Neural crest cell (in vitro differentiated cells): ENCODE data around the gene PRKCD. TPM values are rescaled to one million over a fixed set of nuclear protein-coding genes. Genes with fewer than 3 reads are reported as not detected.

Experiments used
- DNase-seq: peaks from one replicate; pipeline ENCODE4 v3.0.0; 2021; ENCODE audit warnings: low read depth, mixed read lengths, low spot score
- H3K27ac Mint-ChIP-seq: one replicate; pipeline ENCODE4 v1.8.0; 2021; ENCODE audit warnings: mild to moderate bottlenecking, mixed read lengths; ENCODE audit not compliant: unreplicated experiment
- H3K27me3 Mint-ChIP-seq: 2 replicates; pipeline ENCODE4 v1.8.0; 2021; ENCODE audit warnings: low read depth, mild to moderate bottlenecking, mixed read lengths
- H3K36me3 Mint-ChIP-seq: 2 replicates; pipeline ENCODE4 v1.8.0; 2021; ENCODE audit warnings: low read depth, mild to moderate bottlenecking, mixed read lengths
- H3K4me1 Mint-ChIP-seq: 2 replicates; pipeline ENCODE4 v1.8.0; 2021; ENCODE audit warnings: mixed read lengths
- H3K4me3 Mint-ChIP-seq: one replicate; pipeline ENCODE4 v1.8.0; 2021; ENCODE audit warnings: mild to moderate bottlenecking, mixed read lengths
- H3K9me3 Mint-ChIP-seq: 2 replicates; pipeline ENCODE4 v1.8.0; 2021; ENCODE audit warnings: mixed read lengths
- CTCF ChIP-seq: fragments of 200-600 bp; sonication (generic); conservative IDR thresholded peaks from 2 replicates; pipeline ENCODE4 v1.5.0; 2021; ENCODE audit warnings: antibody characterized with exemption, mild to moderate bottlenecking
- total RNA-seq: library from RNA; stranded (reverse); gene quantifications from 2 replicates; pipeline ENCODE4 v1.2.1, GENCODE V29; 2021

The PRKCD gene
- total RNA-seq, 1 donor from 2014 or later: 10.8 TPM

- DNase-seq: no peak
- no peak for TF ChIP-seq CTCF
- Mint-ChIP-seq H3K4me3 (no peak overlapping the region), H3K27ac (no peak overlapping the region), H3K36me3 (no peaks in the 10 kb centered on the region), H3K9me3 (no peaks in the 10 kb centered on the region), H3K27me3 (no peaks in the 10 kb centered on the region), H3K4me1 (peaks cover 13% of the 10 kb centered on the region)
These were observed 22.5 kb downstream of the PRKCD start for GRCh38 chr3:53183514-53183913.

- no peak for DNase-seq
- no peak overlapping the region for H3K4me3 Mint-ChIP-seq
- H3K27me3 Mint-ChIP-seq: no peaks in the 10 kb centered on the region
- H3K27ac Mint-ChIP-seq: no peak overlapping the region
- peaks cover 9% of the 10 kb centered on the region for H3K4me1 Mint-ChIP-seq
- H3K9me3 Mint-ChIP-seq: no peaks in the 10 kb centered on the region
- no peaks in the 10 kb centered on the region for H3K36me3 Mint-ChIP-seq
- no peak for TF ChIP-seq CTCF
These were observed 23.7 kb downstream of the PRKCD start for GRCh38 chr3:53184701-53185100.

DNA sequence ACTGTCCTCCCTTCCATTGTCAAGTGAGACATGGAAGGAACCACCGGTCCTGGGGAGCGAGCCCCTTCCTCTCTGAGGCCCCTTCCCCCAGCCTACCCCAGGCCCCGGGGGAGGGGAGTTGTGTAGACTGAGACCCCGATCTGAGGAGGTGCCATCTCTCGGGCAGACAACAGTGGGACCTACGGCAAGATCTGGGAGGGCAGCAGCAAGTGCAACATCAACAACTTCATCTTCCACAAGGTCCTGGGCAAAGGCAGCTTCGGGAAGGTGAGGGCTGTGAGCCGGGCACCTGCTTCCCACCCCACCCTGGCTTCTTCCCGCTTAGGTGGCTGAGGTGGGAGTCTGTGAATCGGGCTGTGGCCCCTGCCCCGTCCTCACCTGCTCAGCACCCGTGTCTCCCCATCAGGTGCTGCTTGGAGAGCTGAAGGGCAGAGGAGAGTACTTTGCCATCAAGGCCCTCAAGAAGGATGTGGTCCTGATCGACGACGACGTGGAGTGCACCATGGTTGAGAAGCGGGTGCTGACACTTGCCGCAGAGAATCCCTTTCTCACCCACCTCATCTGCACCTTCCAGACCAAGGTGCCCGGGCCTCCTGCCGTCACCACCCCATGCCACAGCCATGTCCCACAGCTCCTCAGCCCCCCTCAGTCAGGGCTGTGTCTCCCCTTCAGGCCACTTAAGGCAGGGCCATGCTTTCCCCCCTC, 24.9 kb downstream of the PRKCD start:
- no peak overlapping the region for H3K4me3 Mint-ChIP-seq
- H3K27ac Mint-ChIP-seq: no peak overlapping the region
- no peaks in the 10 kb centered on the region for H3K27me3 Mint-ChIP-seq
- H3K4me1 Mint-ChIP-seq: peaks cover 9% of the 10 kb centered on the region
- no peaks in the 10 kb centered on the region for H3K9me3 Mint-ChIP-seq
- no peak for DNase-seq
- H3K36me3 Mint-ChIP-seq: no peaks in the 10 kb centered on the region
- no peak for TF ChIP-seq CTCF

DNA sequence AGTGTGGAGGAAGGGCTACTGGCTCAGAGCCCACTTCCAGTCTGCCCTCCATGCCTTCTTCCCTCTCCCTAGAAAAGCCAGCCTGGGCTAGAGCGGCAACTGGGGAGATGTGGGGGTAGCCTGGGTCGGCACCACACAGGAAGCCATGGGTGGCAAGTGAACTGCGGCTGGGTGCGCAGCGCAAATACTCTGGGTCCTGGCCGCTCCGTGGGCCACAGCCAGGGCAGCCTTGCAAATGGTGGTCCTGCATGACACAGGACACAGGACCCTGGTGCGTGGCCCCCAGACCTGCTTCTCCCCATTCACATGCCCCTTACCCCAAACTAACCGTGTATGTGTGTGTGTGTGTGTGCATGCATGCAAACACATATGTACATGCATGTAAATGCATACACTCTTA, 25.7 kb downstream of the PRKCD start:
- no peak for DNase-seq
- H3K4me1 Mint-ChIP-seq: peaks cover 9% of the 10 kb centered on the region
- H3K27me3 Mint-ChIP-seq: no peaks in the 10 kb centered on the region
- H3K36me3 Mint-ChIP-seq: no peaks in the 10 kb centered on the region
- peak overlapping the region; percentile 65 for H3K27ac Mint-ChIP-seq
- H3K9me3 Mint-ChIP-seq: no peaks in the 10 kb centered on the region
- no peak for TF ChIP-seq CTCF
- no peak overlapping the region for H3K4me3 Mint-ChIP-seq

DNA sequence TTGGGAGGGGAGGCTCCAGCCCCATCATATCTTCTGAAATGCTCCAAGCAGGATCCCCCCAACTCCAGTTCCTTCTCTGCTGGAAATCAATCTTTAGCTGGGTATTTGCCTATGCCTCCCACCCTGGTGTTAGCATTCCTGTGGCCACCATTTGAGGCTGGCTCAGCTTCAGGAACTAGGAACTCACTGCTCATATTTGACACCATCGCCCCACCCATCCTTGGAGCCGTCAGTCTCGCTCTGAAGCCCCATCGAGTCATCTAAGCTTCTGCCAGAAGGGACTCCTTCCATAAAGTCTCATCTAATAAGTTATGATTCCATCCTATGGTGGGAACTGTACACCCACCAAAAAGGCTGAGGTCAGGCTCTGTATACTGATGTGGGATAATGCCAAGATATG, 26.4 kb downstream of the PRKCD start:
- H3K4me3 Mint-ChIP-seq: no peak overlapping the region
- TF ChIP-seq CTCF: no peak
- H3K4me1 Mint-ChIP-seq: peaks cover 8% of the 10 kb centered on the region
- DNase-seq: no peak
- H3K9me3 Mint-ChIP-seq: no peaks in the 10 kb centered on the region
- H3K36me3 Mint-ChIP-seq: no peaks in the 10 kb centered on the region
- no peak overlapping the region for H3K27ac Mint-ChIP-seq
- no peaks in the 10 kb centered on the region for H3K27me3 Mint-ChIP-seq
